Left forelimb (tissue), 1 donor: ENCODE data around the gene LIMS2.

Source experiments
- DNase-seq: peaks from one replicate; pipeline ENCODE4 v3.0.0-alpha.2; 2018; ENCODE audit warnings: low spot score

LIMS2 gene

DNA sequence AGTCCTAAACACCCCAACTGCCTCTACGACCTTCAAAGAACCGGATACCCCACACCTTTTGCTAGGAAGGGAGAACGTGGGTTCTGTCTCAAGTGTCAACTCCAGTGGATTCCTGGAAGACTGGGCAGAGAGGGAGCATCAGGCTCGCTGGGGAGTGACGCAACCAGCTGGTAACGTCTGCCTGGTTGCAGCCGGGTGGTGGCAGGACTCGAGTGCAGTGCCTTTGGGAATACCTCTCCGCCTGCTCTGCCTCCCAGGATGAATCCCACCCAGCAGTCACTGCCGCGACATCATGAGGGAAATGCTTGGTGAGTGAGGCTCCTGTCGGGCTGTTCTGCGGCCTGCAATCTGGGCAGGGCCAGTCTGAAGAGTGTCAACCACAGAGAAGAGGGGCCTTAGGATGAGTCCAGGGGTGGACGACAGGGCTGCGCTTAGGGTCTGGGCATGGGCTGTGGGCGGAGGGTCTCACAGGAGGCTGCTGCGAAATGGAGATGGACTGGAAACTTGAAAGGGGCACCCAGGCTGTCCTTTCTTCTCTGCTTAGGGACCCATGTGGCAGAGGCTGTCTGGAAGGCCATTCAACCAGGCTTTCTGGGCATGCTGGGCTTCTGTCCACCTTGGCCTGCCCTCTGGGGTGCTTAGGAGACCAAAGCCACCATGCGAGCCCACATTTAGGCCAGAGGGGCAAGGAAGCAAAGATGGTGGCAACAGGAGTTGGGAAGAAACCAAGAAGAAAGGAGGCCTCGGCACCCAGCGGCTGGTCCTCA, 16.5 kb downstream of the LIMS2 start:
- no peak for DNase-seq

- no peak for DNase-seq
These were observed 17.2 kb downstream of the LIMS2 start for GRCh38 chr2:127658146-127658545.

DNA sequence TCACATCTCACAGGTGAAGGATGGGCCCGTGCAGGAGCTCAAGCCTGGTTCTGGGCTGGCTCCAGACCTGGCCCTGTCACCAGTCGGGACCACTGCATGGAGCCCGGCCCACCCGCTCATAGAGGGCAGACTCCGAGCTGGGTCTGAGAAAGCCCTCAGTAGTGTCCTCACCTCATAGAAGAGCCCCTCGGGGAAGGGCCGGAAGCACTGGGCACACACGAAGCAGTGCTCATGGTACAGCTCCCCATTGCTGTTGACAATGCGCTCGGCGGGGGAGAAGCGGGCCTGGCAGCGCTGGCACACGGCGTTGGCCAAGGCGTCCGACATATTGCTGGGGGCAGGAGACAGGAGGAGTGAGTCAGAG, 18.1 kb downstream of the LIMS2 start:
- DNase-seq = no peak

DNA sequence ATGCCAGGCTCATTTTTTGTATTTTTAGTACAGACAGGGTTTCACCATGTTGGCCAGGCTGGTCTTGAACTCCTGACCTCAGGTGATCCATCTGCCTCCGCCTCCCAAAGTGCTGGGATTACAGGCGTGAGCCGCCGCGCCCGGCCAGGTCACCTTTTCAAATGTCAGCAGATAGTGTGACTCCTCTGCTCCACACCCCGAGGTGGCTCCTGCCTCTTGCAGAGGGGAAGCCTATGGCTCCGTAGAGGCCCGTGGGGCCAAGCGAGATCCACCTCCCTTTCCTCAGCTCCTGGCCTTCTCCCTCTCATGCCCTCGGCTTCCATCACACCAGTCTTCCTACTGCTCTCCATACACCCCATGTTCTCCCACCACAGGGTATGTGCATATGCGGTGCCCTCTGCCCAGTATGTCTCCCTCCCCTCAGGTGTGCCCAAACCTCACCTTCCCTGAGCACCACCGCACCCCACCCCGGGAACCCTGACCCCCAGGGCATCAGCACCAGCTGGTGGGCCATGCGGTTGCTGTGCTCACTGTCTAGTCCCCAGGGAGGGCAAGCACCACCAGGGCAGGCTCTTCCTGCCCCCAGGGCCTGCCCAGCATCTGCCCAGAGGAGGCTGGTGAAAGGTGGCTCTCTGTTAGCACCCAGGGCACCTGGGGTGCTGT, 18.6 kb downstream of the LIMS2 start:
- DNase-seq = no peak

- no peak for DNase-seq
These were observed 19.9 kb downstream of the LIMS2 start for GRCh38 chr2:127655209-127656073.

DNA sequence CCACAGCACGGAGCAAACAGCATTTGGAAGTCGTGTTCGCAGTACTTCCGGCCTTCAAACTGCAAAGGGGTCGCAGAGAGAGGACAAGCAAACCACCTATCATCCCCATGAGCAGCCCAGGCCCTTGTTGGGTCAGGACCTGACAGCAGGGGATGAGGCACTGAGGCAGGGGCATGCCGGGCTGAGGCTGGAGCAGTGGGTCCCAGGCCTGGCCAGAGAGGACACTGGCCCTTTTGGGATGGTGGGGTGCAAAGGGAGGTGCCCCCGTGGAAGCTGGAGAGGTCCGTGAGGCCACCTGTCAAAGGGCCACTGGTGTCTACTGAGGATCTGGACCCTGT, 20.5 kb downstream of the LIMS2 start:
- DNase-seq = no peak

GRCh38 chr2:127654084-127654837, 21.1 kb downstream of the LIMS2 start:
- DNase-seq = no peak

GRCh38 chr2:127653421-127654083, 21.8 kb downstream of the LIMS2 start:
- DNase-seq = no peak

GRCh38 chr2:127652786-127653357, 22.5 kb downstream of the LIMS2 start:
- no peak for DNase-seq

DNA sequence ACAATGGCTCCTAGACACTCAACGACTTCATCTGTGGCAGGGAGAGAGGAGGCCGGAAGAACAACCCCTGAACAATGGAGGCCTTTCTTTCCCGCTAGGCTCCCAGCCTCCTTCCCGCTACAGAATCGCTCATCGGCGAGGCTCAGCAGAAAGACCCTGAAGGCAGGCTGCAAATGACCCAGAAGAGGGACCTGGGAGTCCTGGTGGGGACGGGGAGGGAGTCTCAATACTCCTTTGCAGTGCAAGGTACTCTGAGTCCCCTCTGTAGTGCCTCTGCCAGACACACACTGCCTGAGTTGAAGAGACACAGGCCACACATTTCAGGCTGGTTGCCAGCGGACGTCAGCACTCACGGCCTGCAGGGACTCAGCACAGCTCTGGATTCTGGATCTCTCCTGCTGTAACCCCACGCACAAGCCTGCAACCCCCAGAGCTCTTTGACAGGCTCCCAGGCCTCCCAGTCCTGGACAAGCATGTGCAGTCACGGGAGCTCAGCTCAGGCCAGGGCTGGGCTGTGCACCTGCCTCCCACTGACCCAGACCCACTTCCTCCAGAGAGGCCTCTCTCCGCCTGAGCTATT, 23.3 kb downstream of the LIMS2 start:
- no peak for DNase-seq

DNA sequence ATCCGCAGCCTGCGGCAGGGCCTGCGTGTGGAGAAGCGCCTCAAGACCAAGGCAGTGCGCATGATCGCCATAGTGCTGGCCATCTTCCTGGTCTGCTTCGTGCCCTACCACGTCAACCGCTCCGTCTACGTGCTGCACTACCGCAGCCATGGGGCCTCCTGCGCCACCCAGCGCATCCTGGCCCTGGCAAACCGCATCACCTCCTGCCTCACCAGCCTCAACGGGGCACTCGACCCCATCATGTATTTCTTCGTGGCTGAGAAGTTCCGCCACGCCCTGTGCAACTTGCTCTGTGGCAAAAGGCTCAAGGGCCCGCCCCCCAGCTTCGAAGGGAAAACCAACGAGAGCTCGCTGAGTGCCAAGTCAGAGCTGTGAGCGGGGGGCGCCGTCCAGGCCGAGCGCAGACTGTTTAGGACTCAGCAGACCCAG, 23.9 kb downstream of the LIMS2 start:
- DNase-seq = no peak

DNA sequence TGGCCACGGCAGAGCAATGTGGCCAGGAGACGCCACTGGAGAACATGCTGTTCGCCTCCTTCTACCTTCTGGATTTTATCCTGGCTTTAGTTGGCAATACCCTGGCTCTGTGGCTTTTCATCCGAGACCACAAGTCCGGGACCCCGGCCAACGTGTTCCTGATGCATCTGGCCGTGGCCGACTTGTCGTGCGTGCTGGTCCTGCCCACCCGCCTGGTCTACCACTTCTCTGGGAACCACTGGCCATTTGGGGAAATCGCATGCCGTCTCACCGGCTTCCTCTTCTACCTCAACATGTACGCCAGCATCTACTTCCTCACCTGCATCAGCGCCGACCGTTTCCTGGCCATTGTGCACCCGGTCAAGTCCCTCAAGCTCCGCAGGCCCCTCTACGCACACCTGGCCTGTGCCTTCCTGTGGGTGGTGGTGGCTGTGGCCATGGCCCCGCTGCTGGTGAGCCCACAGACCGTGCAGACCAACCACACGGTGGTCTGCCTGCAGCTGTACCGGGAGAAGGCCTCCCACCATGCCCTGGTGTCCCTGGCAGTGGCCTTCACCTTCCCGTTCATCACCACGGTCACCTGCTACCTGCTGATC, 24.4 kb downstream of the LIMS2 start:
- DNase-seq = no peak

DNA sequence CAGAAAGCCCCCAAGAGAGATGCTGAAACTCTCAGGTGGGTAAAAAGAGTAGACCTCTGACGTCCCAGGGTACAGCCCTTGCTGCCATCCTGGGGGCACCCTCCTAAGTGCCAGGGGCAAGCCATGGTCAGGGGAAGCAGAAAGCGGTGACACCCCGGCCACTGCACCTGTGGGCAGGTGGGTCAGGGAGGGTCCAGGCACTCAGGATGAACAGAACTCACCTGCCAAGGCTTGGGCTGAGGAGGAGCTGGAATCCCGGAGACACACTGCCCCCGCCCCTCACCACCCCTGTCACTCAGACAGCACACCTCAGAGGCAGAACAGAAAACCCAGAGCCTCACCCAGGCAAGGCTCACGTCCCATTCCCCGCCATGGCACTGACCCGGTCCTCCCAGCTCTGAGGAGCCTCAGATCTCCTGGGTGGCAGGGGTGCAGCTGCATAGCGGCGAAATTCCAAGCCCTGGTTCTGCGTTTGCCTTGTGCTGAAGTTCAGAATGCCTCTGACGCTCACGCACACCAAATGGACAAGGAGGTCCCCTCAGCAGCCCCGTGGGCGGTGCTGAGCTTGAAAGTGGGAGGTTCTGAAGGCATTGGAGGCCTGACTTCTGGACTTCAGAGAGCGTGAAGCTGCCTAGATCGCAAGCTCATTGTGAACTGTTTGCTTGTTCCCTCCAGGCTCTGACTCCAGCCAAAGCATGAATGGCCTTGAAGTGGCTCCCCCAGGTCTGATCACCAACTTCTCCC, 25.1 kb downstream of the LIMS2 start:
- DNase-seq = no peak

DNA sequence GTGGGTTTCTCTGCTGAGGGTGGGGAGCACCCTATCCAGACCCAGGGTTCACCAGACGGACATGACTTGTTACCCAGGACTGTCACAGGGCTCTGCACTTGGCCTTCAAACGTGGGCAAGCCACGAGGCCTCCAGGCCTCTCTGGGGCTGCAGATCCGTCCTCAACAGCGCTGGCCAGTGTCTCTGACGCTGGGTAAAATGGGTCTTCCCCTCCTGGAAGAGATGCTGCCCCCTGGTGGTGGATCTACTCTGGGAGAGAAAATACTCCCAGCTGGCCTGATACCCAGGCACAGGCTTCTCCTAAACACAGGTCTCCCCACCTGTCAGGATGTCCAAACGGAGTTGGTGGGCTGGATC, 25.7 kb downstream of the LIMS2 start:
- no peak for DNase-seq

DNA sequence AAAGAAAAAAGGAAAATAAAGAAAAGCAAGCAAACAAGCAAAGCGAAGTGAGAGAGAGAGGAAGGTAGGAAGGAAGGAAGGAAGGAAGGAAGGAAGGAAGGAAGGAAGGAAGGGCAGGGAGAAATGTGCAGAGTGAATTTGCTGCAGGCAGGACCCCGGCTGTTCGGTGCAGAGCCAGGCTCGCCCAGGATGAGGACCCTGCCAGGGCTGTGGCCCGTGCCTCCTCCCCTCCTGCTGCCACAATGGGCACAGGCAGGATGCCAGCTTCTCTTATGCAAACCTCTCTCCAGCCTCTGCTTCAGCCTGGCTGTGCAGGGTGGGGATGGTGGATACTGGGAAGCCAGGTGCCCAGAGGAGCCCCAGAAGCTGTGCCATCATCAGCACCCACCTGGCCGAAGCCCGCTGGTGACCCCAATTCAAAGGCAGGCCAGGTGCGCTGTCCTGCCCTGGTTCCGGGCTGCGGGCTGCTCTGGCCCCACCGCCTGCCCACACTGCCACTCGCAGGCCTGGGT, 26.2 kb downstream of the LIMS2 start:
- no peak for DNase-seq

GRCh38 chr2:127648321-127648720, 27.0 kb downstream of the LIMS2 start:
- no peak for DNase-seq

GRCh38 chr2:127647242-127648190, 27.8 kb downstream of the LIMS2 start:
- DNase-seq = no peak

- no peak for DNase-seq
These were observed 28.7 kb downstream of the LIMS2 start for GRCh38 chr2:127646487-127647241.
